Vagina (tissue), 2 donors: ENCODE data around the gene ZNF853. TPM values are rescaled to one million over a fixed set of nuclear protein-coding genes. Genes with fewer than 3 reads are reported as not detected.
A peak's percentile ranks its signal among the peaks of the same experiment; 100 is the strongest.

Source experiments
- DNase-seq, 2 donors: peaks; one replicate each; pipeline ENCODE4 v3.0.0-alpha.2; 2017; ENCODE audit errors: extremely low spot score in 2 of 2
- H3K27ac ChIP-seq: fragments of 200-600 bp; sonication (generic); one replicate; pipeline ENCODE4 v1.5.1; 2019
- H3K27me3 ChIP-seq: fragments of 200-600 bp; sonication (generic); one replicate; pipeline ENCODE4 v1.5.1; 2019
- H3K36me3 ChIP-seq, 2 donors: fragments of 200-600 bp; sonication (generic); one replicate each; pipeline ENCODE4 v1.5.1; 2017 to 2019
- H3K4me1 ChIP-seq: fragments of 200-600 bp; sonication (generic); one replicate; pipeline ENCODE4 v1.5.1; 2019
- H3K4me3 ChIP-seq, 2 donors: fragments of 200-600 bp; sonication (generic); 1 replicate in 1 of 2; 2 replicates in 1 of 2; pipeline ENCODE4 v1.5.1; 2016 to 2019
- H3K9me3 ChIP-seq: fragments of 200-600 bp; sonication (generic); one replicate; pipeline ENCODE4 v1.5.1; 2019
- CTCF ChIP-seq, 3 experiments: fragments of 450-650 bp in 2 of 3; fragments of 200-600 bp in 1 of 3; sonication (generic) in 1 of 3; IDR thresholded peaks; one replicate each; pipeline ENCODE4 v1.5.1; 2017 to 2019; ENCODE audit warnings: antibody characterized with exemption in 3 of 3, mild to moderate bottlenecking in 2 of 3, moderate library complexity in 2 of 3
- POLR2A ChIP-seq, 2 donors: fragments of 450-650 bp; IDR thresholded peaks; one replicate each; pipeline ENCODE4 v1.6.1; 2017; ENCODE audit warnings: antibody characterized with exemption in 2 of 2, mild to moderate bottlenecking in 2 of 2, moderate library complexity in 2 of 2
- POLR2AphosphoS5 ChIP-seq, 2 donors: sonication (generic); formaldehyde crosslinking; IDR thresholded peaks; one replicate each; pipeline ENCODE4 v1.9.0; 2017; ENCODE audit warnings: antibody characterized with exemption in 2 of 2, mild to moderate bottlenecking in 2 of 2, low read depth in 1 of 2; ENCODE audit not compliant: insufficient read depth in 1 of 2
- intact Hi-C: fragments of 100-400 bp; cut with DNase I; formaldehyde crosslinking; loops from one replicate; pipeline ENCODE4 v1.15.1; 2023
- total RNA-seq: library from RNA; depleted of rRNA; stranded (reverse); fragments of >200 nt; gene quantifications from one replicate; pipeline ENCODE4 v1.2.3, GENCODE V29; 2016

Gene ZNF853
- total RNA-seq, 1 donor from 2014 or later, result 14.0 TPM

- H3K9me3 ChIP-seq, result no peaks in the 10 kb centered on the region
- peaks cover 34% of the 10 kb centered on the region for H3K4me1 ChIP-seq
- no peak for DNase-seq
- peaks cover 0 to 19% of the 10 kb centered on the region in 2 donors for H3K36me3 ChIP-seq
- TF ChIP-seq POLR2A (IDR thresholded peaks at IDR 0.05), result no peak
- no peak for TF ChIP-seq CTCF (IDR thresholded peaks at IDR 0.05)
- no peak for TF ChIP-seq POLR2AphosphoS5 (IDR thresholded peaks at IDR 0.05; ENCODE audit: insufficient read depth in 1 of 2, low read depth in 1 of 2)
- no peaks in the 10 kb centered on the region for H3K27me3 ChIP-seq
- H3K27ac ChIP-seq, result peak overlapping the region; percentile 66
- intact Hi-C loops, result no loop called here
- H3K4me3 ChIP-seq, result peak overlapping the region; percentile 81 to 99
Measured at GRCh38 chr7:6637544-6638229, 22.3 kb downstream of the ZNF853 start.

- Histone ChIP-seq H3K27me3 (no peaks in the 10 kb centered on the region), H3K27ac (no peak overlapping the region), H3K4me1 (peaks cover 34% of the 10 kb centered on the region), H3K9me3 (no peaks in the 10 kb centered on the region), H3K4me3 (no peak overlapping the region), H3K36me3 (peaks cover 0 to 32% of the 10 kb centered on the region in 2 donors)
- DNase-seq, result no peak
- intact Hi-C loops, result no loop called here
- TF ChIP-seq CTCF (IDR thresholded peaks at IDR 0.05), result no peak
- TF ChIP-seq POLR2AphosphoS5 (IDR thresholded peaks at IDR 0.05; ENCODE audit: insufficient read depth in 1 of 2, low read depth in 1 of 2), result no peak
- no peak for TF ChIP-seq POLR2A (IDR thresholded peaks at IDR 0.05)
Measured at GRCh38 chr7:6639032-6639431, 23.6 kb downstream of the ZNF853 start.

GRCh38 chr7:6639627-6640026 lies 24.2 kb downstream of the ZNF853 start:
- H3K27me3 ChIP-seq, result no peaks in the 10 kb centered on the region
- no peak overlapping the region for H3K27ac ChIP-seq
- no peak for DNase-seq
- intact Hi-C loops, result no loop called here
- TF ChIP-seq POLR2A (IDR thresholded peaks at IDR 0.05), result no peak
- no peak for TF ChIP-seq CTCF (IDR thresholded peaks at IDR 0.05)
- no peak for TF ChIP-seq POLR2AphosphoS5 (IDR thresholded peaks at IDR 0.05; ENCODE audit: insufficient read depth in 1 of 2, low read depth in 1 of 2)
- peaks cover 0 to 38% of the 10 kb centered on the region in 2 donors for H3K36me3 ChIP-seq
- H3K4me3 ChIP-seq, result no peak overlapping the region
- H3K4me1 ChIP-seq, result peaks cover 34% of the 10 kb centered on the region
- no peaks in the 10 kb centered on the region for H3K9me3 ChIP-seq

GRCh38 chr7:6640246-6640721 lies 24.9 kb downstream of the ZNF853 start:
- Histone ChIP-seq H3K9me3 (no peaks in the 10 kb centered on the region), H3K27me3 (no peaks in the 10 kb centered on the region), H3K4me3 (no peak overlapping the region), H3K4me1 (peaks cover 34% of the 10 kb centered on the region), H3K36me3 (peaks cover 0 to 44% of the 10 kb centered on the region in 2 donors), H3K27ac (no peak overlapping the region)
- intact Hi-C loops, result no loop called here
- TF ChIP-seq CTCF (IDR thresholded peaks at IDR 0.05), result no peak
- no peak for TF ChIP-seq POLR2AphosphoS5 (IDR thresholded peaks at IDR 0.05; ENCODE audit: insufficient read depth in 1 of 2, low read depth in 1 of 2)
- no peak for TF ChIP-seq POLR2A (IDR thresholded peaks at IDR 0.05)
- no peak for DNase-seq
